IPS-20b (cell line): ENCODE measurements around the gene RAET1L.
"Not testable (repeated sequence)": the region's sequence is repeated elsewhere in the genome, so short reads cannot be mapped to it uniquely, and the experiment has no call there.

Experiments used
- H3K27ac ChIP-seq: one replicate; pipeline ENCODE4 v1.5.1; 2013; ENCODE audit warnings: low read length
- H3K27me3 ChIP-seq: 2 replicates; pipeline ENCODE4 v1.6.1; 2013; ENCODE audit warnings: mild to moderate bottlenecking, low read length, inconsistent platforms; ENCODE audit not compliant: insufficient read depth
- H3K36me3 ChIP-seq: 2 replicates; pipeline ENCODE4 v1.6.1; 2013; ENCODE audit warnings: low read depth, mild to moderate bottlenecking, inconsistent platforms, low read length, moderate library complexity; ENCODE audit not compliant: insufficient read depth
- H3K4me1 ChIP-seq: 2 replicates; pipeline ENCODE4 v1.6.1; 2013; ENCODE audit warnings: mild to moderate bottlenecking, control low read depth, inconsistent platforms, low read length, moderate library complexity; ENCODE audit not compliant: insufficient read depth
- H3K4me3 ChIP-seq: 2 replicates; pipeline ENCODE4 v1.5.1; 2013; ENCODE audit warnings: mild to moderate bottlenecking, low read length, inconsistent platforms
- H3K9ac ChIP-seq: 2 replicates; pipeline ENCODE4 v1.6.1; 2013; ENCODE audit warnings: low read depth, mild to moderate bottlenecking, inconsistent platforms, low read length, moderate library complexity
- H3K9me3 ChIP-seq: 2 replicates; pipeline ENCODE4 v1.6.1; 2013; ENCODE audit warnings: mild to moderate bottlenecking, low read depth, low read length, inconsistent platforms; ENCODE audit not compliant: insufficient read depth

The RAET1L gene

GRCh38 chr6:150027806-150028565 lies 2.7 kb upstream of the RAET1L start:
- Histone ChIP-seq H3K4me3 (no peak overlapping the region), H3K36me3 (no peaks in the 10 kb centered on the region), H3K27me3 (peaks cover 63% of the 10 kb centered on the region), H3K9ac (no peak overlapping the region), H3K9me3 (no peaks in the 10 kb centered on the region), H3K27ac (no peak overlapping the region), H3K4me1 (no peaks in the 10 kb centered on the region)

- Histone ChIP-seq H3K9ac (no peak overlapping the region), H3K9me3 (no peaks in the 10 kb centered on the region), H3K27ac (no peak overlapping the region), H3K27me3 (peaks cover 57% of the 10 kb centered on the region), H3K4me3 (no peak overlapping the region), H3K36me3 (no peaks in the 10 kb centered on the region), H3K4me1 (no peaks in the 10 kb centered on the region)
These were observed 1.9 kb upstream of the RAET1L start for GRCh38 chr6:150026976-150027805.

GRCh38 chr6:150024646-150025155 lies 631 bp downstream of the RAET1L start:
- Histone ChIP-seq H3K4me3 (no peak overlapping the region), H3K27ac (no peak overlapping the region), H3K27me3 (peaks cover 50% of the 10 kb centered on the region), H3K36me3 (no peaks in the 10 kb centered on the region), H3K9ac (no peak overlapping the region), H3K9me3 (no peaks in the 10 kb centered on the region), H3K4me1 (no peaks in the 10 kb centered on the region)

- H3K9ac ChIP-seq, H3K36me3 ChIP-seq, H3K9me3 ChIP-seq, H3K4me3 ChIP-seq, H3K27ac ChIP-seq, H3K4me1 ChIP-seq: not testable (repeated sequence)
- H3K27me3 ChIP-seq, result peaks cover 47% of the 10 kb centered on the region
These were observed 1.3 kb downstream of the RAET1L start for GRCh38 chr6:150024021-150024420.

GRCh38 chr6:150021870-150022269 lies 3.5 kb downstream of the RAET1L start:
- peaks cover 50% of the 10 kb centered on the region for H3K27me3 ChIP-seq
- not testable (repeated sequence) for H3K9me3 ChIP-seq, H3K27ac ChIP-seq, H3K4me1 ChIP-seq, H3K36me3 ChIP-seq, H3K9ac ChIP-seq, H3K4me3 ChIP-seq

GRCh38 chr6:150018846-150019580 lies 6.3 kb downstream of the RAET1L start:
- H3K9me3 ChIP-seq, result no peaks in the 10 kb centered on the region
- no peak overlapping the region for H3K9ac ChIP-seq
- H3K36me3 ChIP-seq, result no peaks in the 10 kb centered on the region
- H3K27me3 ChIP-seq, result peaks cover 54% of the 10 kb centered on the region
- H3K4me3 ChIP-seq, result no peak overlapping the region
- H3K27ac ChIP-seq, result no peak overlapping the region
- no peaks in the 10 kb centered on the region for H3K4me1 ChIP-seq

- not testable (repeated sequence) for H3K27ac ChIP-seq, H3K9ac ChIP-seq, H3K36me3 ChIP-seq, H3K9me3 ChIP-seq, H3K4me3 ChIP-seq, H3K4me1 ChIP-seq
- peaks cover 73% of the 10 kb centered on the region for H3K27me3 ChIP-seq
These were observed 8.2 kb downstream of the RAET1L start for GRCh38 chr6:150017186-150017521.

- H3K4me3 ChIP-seq, result no peak overlapping the region
- no peak overlapping the region for H3K9ac ChIP-seq
These were observed 8.8 kb downstream of the RAET1L start for GRCh38 chr6:150016324-150017185.

GRCh38 chr6:150015281-150016001 lies 9.9 kb downstream of the RAET1L start:
- H3K9me3 ChIP-seq, H3K4me3 ChIP-seq, H3K27ac ChIP-seq, H3K36me3 ChIP-seq, H3K4me1 ChIP-seq, H3K9ac ChIP-seq: not testable (repeated sequence)
- H3K27me3 ChIP-seq, result peaks cover 90% of the 10 kb centered on the region

More at GRCh38 chr6:150016324-150017185, 8.8 kb downstream of the RAET1L start:
- Histone ChIP-seq H3K4me1 (no peaks in the 10 kb centered on the region), H3K9me3 (no peaks in the 10 kb centered on the region), H3K27me3 (peaks cover 79% of the 10 kb centered on the region), H3K27ac (no peak overlapping the region), H3K36me3 (no peaks in the 10 kb centered on the region)

- not testable (repeated sequence) for H3K27ac ChIP-seq, H3K4me1 ChIP-seq, H3K9me3 ChIP-seq, H3K36me3 ChIP-seq, H3K9ac ChIP-seq, H3K4me3 ChIP-seq
- peaks cover 97% of the 10 kb centered on the region for H3K27me3 ChIP-seq
These were observed 10.6 kb downstream of the RAET1L start for GRCh38 chr6:150014623-150015280.
